GM19468 (cell line): Measurements from ENCODE around the gene ADISSP.

Experiments used
- ATAC-seq: cut with Tn5 transposase; IDR thresholded peaks from one replicate; pipeline ENCODE4 v1.9.1; 2021; ENCODE audit warnings: mild to moderate bottlenecking, moderate library complexity, moderate number of reproducible peaks; ENCODE audit not compliant: unreplicated experiment; ENCODE audit errors: extremely low read depth

The ADISSP gene

GRCh38 chr20:3767427-3768341 is at the start of gene ADISSP:
TSS of gene ADISSP (minus strand) at chr20:3767753. CDS start at chr20:3760100, 7,653 bp downstream.
- peak; percentile 91 for ATAC-seq

- no peak for ATAC-seq
Measured at GRCh38 chr20:3815703-3816315, 48.3 kb upstream of the ADISSP start.

- ATAC-seq, result no peak
Measured at GRCh38 chr20:3814928-3815495, 47.5 kb upstream of the ADISSP start.

GRCh38 chr20:3813848-3814581 is 46.5 kb upstream of the ADISSP start:
- no peak for ATAC-seq

- ATAC-seq, result no peak
Measured at GRCh38 chr20:3812975-3813847, 45.7 kb upstream of the ADISSP start.

GRCh38 chr20:3812259-3812681 is 44.7 kb upstream of the ADISSP start:
- no peak for ATAC-seq

GRCh38 chr20:3811467-3812258 is 44.1 kb upstream of the ADISSP start:
- no peak for ATAC-seq

- no peak for ATAC-seq
Measured at GRCh38 chr20:3808544-3808943, 41.0 kb upstream of the ADISSP start.

- no peak for ATAC-seq
Measured at GRCh38 chr20:3804781-3805180, 37.2 kb upstream of the ADISSP start.

- no peak for ATAC-seq
Measured at GRCh38 chr20:3804254-3804751, 36.8 kb upstream of the ADISSP start.

GRCh38 chr20:3803854-3804253 is 36.3 kb upstream of the ADISSP start:
- no peak for ATAC-seq

- ATAC-seq, result no peak
Measured at GRCh38 chr20:3803289-3803688, 35.7 kb upstream of the ADISSP start.

GRCh38 chr20:3802524-3803239 is 35.1 kb upstream of the ADISSP start:
- ATAC-seq, result no peak

- no peak for ATAC-seq
Measured at GRCh38 chr20:3801846-3802245, 34.3 kb upstream of the ADISSP start.

- ATAC-seq, result no peak
Measured at GRCh38 chr20:3801299-3801698, 33.7 kb upstream of the ADISSP start.

GRCh38 chr20:3800878-3801260 is 33.3 kb upstream of the ADISSP start:
- no peak for ATAC-seq

GRCh38 chr20:3800256-3800877 is 32.8 kb upstream of the ADISSP start:
- no peak for ATAC-seq

GRCh38 chr20:3798908-3799248 is 31.3 kb upstream of the ADISSP start:
- ATAC-seq, result no peak
